Fibroblast of peridontal ligament (primary cell): ENCODE measurements around the gene DNAJC21.
A peak's percentile ranks its signal among the peaks of the same experiment; 100 is the strongest.

ENCODE experiments used
- DNase-seq: peaks from one replicate; pipeline ENCODE4 v3.0.0-alpha.2; 2010; ENCODE audit errors: extremely low read depth

Gene DNAJC21

GRCh38 chr5:34978681-34979080 is 49.3 kb downstream of the DNAJC21 start:
- no peak for DNase-seq

- no peak for DNase-seq
These were observed 53.5 kb downstream of the DNAJC21 start for GRCh38 chr5:34982823-34983222.

- DNase-seq = no peak
These were observed 57.6 kb downstream of the DNAJC21 start for GRCh38 chr5:34986965-34987364.

GRCh38 chr5:34991486-34992238 is 62.3 kb downstream of the DNAJC21 start:
- DNase-seq = no peak

- no peak for DNase-seq
These were observed 64.6 kb downstream of the DNAJC21 start for GRCh38 chr5:34993951-34994350.

- DNase-seq = no peak
These were observed 66.9 kb downstream of the DNAJC21 start for GRCh38 chr5:34996261-34996660.

- DNase-seq = peak; percentile 33
These were observed 68.9 kb downstream of the DNAJC21 start for GRCh38 chr5:34998058-34998789.

GRCh38 chr5:35001842-35002241 is 72.5 kb downstream of the DNAJC21 start:
- DNase-seq = no peak

GRCh38 chr5:35002459-35002858 is 73.1 kb downstream of the DNAJC21 start:
- no peak for DNase-seq

GRCh38 chr5:35003018-35003957 is 73.9 kb downstream of the DNAJC21 start:
- peak; percentile 56 for DNase-seq

- DNase-seq = no peak
These were observed 74.8 kb downstream of the DNAJC21 start for GRCh38 chr5:35004200-35004599.

GRCh38 chr5:35004771-35005170 is 75.4 kb downstream of the DNAJC21 start:
- DNase-seq = no peak
